ENCODE data around the gene CFAP54.

CFAP54 gene

GRCh38 chr12:96503976-96504375 lies 14.6 kb downstream of the CFAP54 start:
- no peak for TF ChIP-seq CTCF (IDR thresholded peaks at IDR 0.05; ENCODE audit: extremely low read depth, missing control alignments)
- DNase-seq (ENCODE audit: low spot score): no peak

- DNase-seq (ENCODE audit: low spot score): no peak
- no peak for TF ChIP-seq CTCF (IDR thresholded peaks at IDR 0.05; ENCODE audit: extremely low read depth, missing control alignments)
Observed at GRCh38 chr12:96506776-96507175, 17.4 kb downstream of the CFAP54 start.

- no peak for DNase-seq (ENCODE audit: low spot score)
- TF ChIP-seq CTCF (IDR thresholded peaks at IDR 0.05; ENCODE audit: extremely low read depth, missing control alignments): no peak
Observed at GRCh38 chr12:96510306-96510764, 21.0 kb downstream of the CFAP54 start.

GRCh38 chr12:96513166-96513565 lies 23.8 kb downstream of the CFAP54 start:
- TF ChIP-seq CTCF (IDR thresholded peaks at IDR 0.05; ENCODE audit: extremely low read depth, missing control alignments): no peak
- DNase-seq (ENCODE audit: low spot score): no peak

GRCh38 chr12:96513681-96514080 lies 24.3 kb downstream of the CFAP54 start:
- DNase-seq (ENCODE audit: low spot score): no peak
- no peak for TF ChIP-seq CTCF (IDR thresholded peaks at IDR 0.05; ENCODE audit: extremely low read depth, missing control alignments)

- peak; percentile 34 for DNase-seq (ENCODE audit: low spot score)
- TF ChIP-seq CTCF (IDR thresholded peaks at IDR 0.05; ENCODE audit: extremely low read depth, missing control alignments): no peak
Observed at GRCh38 chr12:96514328-96514727, 25.0 kb downstream of the CFAP54 start.

GRCh38 chr12:96516472-96517430 lies 27.4 kb downstream of the CFAP54 start:
- DNase-seq (ENCODE audit: low spot score): peak; percentile 55
- TF ChIP-seq CTCF (IDR thresholded peaks at IDR 0.05; ENCODE audit: extremely low read depth, missing control alignments): peak; percentile 63

Measured in GM20000 (cell line).